K562 (cell line): ENCODE measurements around the gene HCST. TPM values are rescaled to one million over a fixed set of nuclear protein-coding genes. Genes with fewer than 3 reads are reported as not detected.
A peak's percentile ranks its signal among the peaks of the same experiment; 100 is the strongest.

Experiments
- ATAC-seq: fragments of 200-7000 bp; cut with Tn5 transposase; 3 replicates; pipeline ENCODE4 v1.9.1; 2020; ENCODE audit warnings: moderate library complexity
- BruUV-seq: library from RNA; stranded (reverse); fragments of 400-500 nt; replicated peaks from 2 replicates; lab custom pipeline; 2021; lab: Mats Ljungman, UMichigan
- CTCF ChIA-PET: fragments of 300-600 bp; formaldehyde crosslinking; extraction: SDS; loops from one replicate; lab custom pipeline; 2021; ENCODE audit warnings: low intra/inter-chr PET ratio; lab: Yijun Ruan, JAX
- POLR2A ChIA-PET: fragments of 300-600, 350-650 bp; sonication (Branson Sonifier 250); formaldehyde crosslinking; extraction: SDS; loops from one replicate; lab custom pipeline; 2021; ENCODE audit warnings: antibody characterized with exemption, inconsistent platforms; lab: Yijun Ruan, JAX
- DNase-seq, 4 experiments: peaks; one replicate each; pipeline versions ENCODE4 v3.0.0 to v3.0.0-alpha.2; 2011 to 2018; ENCODE audit warnings: low spot score in 3 of 4, mixed read lengths in 3 of 4; ENCODE audit errors: extremely low read depth in 1 of 4
- FAIRE-seq: peaks from 2 replicates; lab custom pipeline; 2011; peaks lifted over from hg19 to GRCh38; lab: Jason Lieb, UNC
- H2AFZ ChIP-seq: 2 replicates; pipeline ENCODE4 v1.6.0; 2011; ENCODE audit warnings: low read depth, low read length, control low read depth, inconsistent platforms
- H3K27ac ChIP-seq: fragments of 200-600 bp; 3 replicates; pipeline ENCODE4 v1.8.0; 2011; ENCODE audit warnings: low read depth, mild to moderate bottlenecking, control low read depth, inconsistent platforms, low read length, moderate library complexity, mixed read lengths; ENCODE audit errors: extremely low read depth
- H3K27me3 ChIP-seq, 2 experiments: fragments of 300-600 bp in 1 of 2; 2 replicates in 1 of 2; 3 replicates in 1 of 2; pipeline versions ENCODE4 v1.6.0 to v1.8.0; 2011; ENCODE audit warnings: inconsistent platforms in 2 of 2, low read length in 2 of 2, mild to moderate bottlenecking in 1 of 2, mixed read lengths in 1 of 2, moderate library complexity in 1 of 2; ENCODE audit not compliant: control insufficient read depth in 2 of 2, insufficient read depth in 2 of 2
- H3K36me3 ChIP-seq: fragments of 300-600 bp; 3 replicates; pipeline ENCODE4 v1.8.0; 2011; ENCODE audit warnings: mild to moderate bottlenecking, low read length, inconsistent platforms; ENCODE audit not compliant: control insufficient read depth, insufficient read depth
- H3K4me1 ChIP-seq, 2 experiments: fragments of 200-600 bp in 1 of 2; replicated peaks in 1 of 2; 2 replicates in 1 of 2; 3 replicates in 1 of 2; pipeline versions ENCODE4 v1.5.1 to v1.8.0; 2011; ENCODE audit warnings: inconsistent platforms in 2 of 2, low read length in 2 of 2, mild to moderate bottlenecking in 1 of 2, mixed read lengths in 1 of 2, moderate library complexity in 1 of 2; ENCODE audit not compliant: control insufficient read depth in 2 of 2, insufficient read depth in 2 of 2
- H3K4me2 ChIP-seq: 2 replicates; pipeline ENCODE4 v1.6.1; 2011; ENCODE audit warnings: low read length, control low read depth, inconsistent platforms, mixed read lengths; ENCODE audit not compliant: insufficient read depth
- H3K4me3 ChIP-seq: fragments of 200-600 bp; sonication (generic), shearing (Covaris generic); 2 replicates; pipeline ENCODE4 v1.5.1; 2016; ENCODE audit warnings: control low read depth, inconsistent platforms
- H3K79me2 ChIP-seq: fragments of 200-600 bp; 3 replicates; pipeline ENCODE4 v1.8.0; 2011; ENCODE audit warnings: low read length, inconsistent platforms; ENCODE audit not compliant: control insufficient read depth, insufficient read depth
- H3K9ac ChIP-seq, 2 experiments: 2 replicates each; pipeline versions ENCODE4 v1.6.0 to v1.6.1; 2011; ENCODE audit warnings: low read depth in 2 of 2, low read length in 2 of 2, control low read depth in 1 of 2, inconsistent platforms in 1 of 2, mild to moderate bottlenecking in 1 of 2, mixed read lengths in 1 of 2; ENCODE audit not compliant: insufficient read depth in 1 of 2
- H3K9me1 ChIP-seq: one replicate; pipeline ENCODE4 v1.6.0; 2011; ENCODE audit warnings: inconsistent platforms, mild to moderate bottlenecking, low read length, moderate library complexity; ENCODE audit not compliant: control insufficient read depth, insufficient read depth
- H3K9me3 ChIP-seq: replicated peaks from 2 replicates; pipeline ENCODE4 v1.5.1; 2011; ENCODE audit warnings: low read depth, low read length, inconsistent platforms; ENCODE audit not compliant: control insufficient read depth, insufficient read depth
- H4K20me1 ChIP-seq: replicated peaks from 2 replicates; pipeline ENCODE4 v1.6.1; 2011; ENCODE audit warnings: low read length, inconsistent platforms, mixed read lengths; ENCODE audit not compliant: control insufficient read depth, insufficient read depth
- CAMTA2 ChIP-seq: fragments of 250-450 bp; sonication (Bioruptor Pico); conservative IDR thresholded peaks from 2 replicates; pipeline ENCODE4 v1.5.1; 2022
- CREM ChIP-seq: IDR thresholded peaks from 2 replicates; pipeline ENCODE4 v1.6.1; 2014; ENCODE audit warnings: antibody characterized with exemption, low read depth
- E2F1 ChIP-seq: sonication (generic); formaldehyde crosslinking; IDR thresholded peaks from 2 replicates; pipeline ENCODE4 v1.8.1; 2023; ENCODE audit warnings: mild to moderate bottlenecking, missing genetic modification reagents, moderate library complexity
- RBFOX2 ChIP-seq: fragments of 200-400 bp; formaldehyde crosslinking; IDR thresholded peaks from 2 replicates; pipeline ENCODE4 v1.6.1; 2017; ENCODE audit warnings: low read depth, mild to moderate bottlenecking, low read length, moderate library complexity
- SMC3 ChIP-seq: conservative IDR thresholded peaks from 2 replicates; pipeline ENCODE4 v1.6.1; 2011; ENCODE audit warnings: low read depth, low read length, improper control_type of control experiment; ENCODE audit not compliant: insufficient read depth
- ZNF324 ChIP-seq: fragments of 250-450 bp; sonication (Bioruptor Pico); IDR thresholded peaks from 2 replicates; pipeline ENCODE4 v1.4.0; 2020; ENCODE audit warnings: mild to moderate bottlenecking
- ZNF764 ChIP-seq: fragments of 250-450 bp; sonication (Bioruptor Pico); IDR thresholded peaks from 2 replicates; pipeline ENCODE4 v1.4.0; 2020; ENCODE audit warnings: low read depth, mild to moderate bottlenecking, moderate library complexity
- WGBS: fragments of 100-300 bp; shearing (Covaris generic); methylation state at CpG from one replicate; pipeline ENCODE4 v1.1.6; 2016; ENCODE audit warnings: low coverage, mixed read lengths; ENCODE audit not compliant: insufficient coverage; ENCODE audit errors: missing lambda C conversion rate; 5-methylcytosine and 5-hydroxymethylcytosine counted together
- in situ Hi-C: fragments of 300-500 bp; cut with MboI; formaldehyde crosslinking; loops from 4 replicates; pipeline ENCODE4 v1.15.0; 2018; ENCODE audit warnings: inconsistent platforms, mixed read lengths
- intact Hi-C: fragments of 100-400 bp; cut with micrococcal nuclease; formaldehyde crosslinking; loops from 2 replicates; pipeline ENCODE4 v1.14.2; 2022
- polyA plus RNA-seq, 8 experiments: library from polyadenylated mRNA; depleted of rRNA in 4 of 8; stranded (reverse) in 5 of 8; unstranded in 3 of 8; fragments of >200 nt; fragmentation: Nextera tagmentation in 2 of 8; fragmentation: Illumina TruSeq in 1 of 8; extraction: Ambion mirVana in 2 of 8; extraction: Trizol in 1 of 8; gene quantifications; 2 replicates each; pipeline versions ENCODE4 v1.2.1 to v1.2.3, GENCODE V29; 2011 to 2014; ENCODE audit warnings: inconsistent platforms in 1 of 8, missing spikeins in 1 of 8
- total RNA-seq, 7 experiments: library from RNA; depleted of rRNA in 6 of 7; stranded (reverse); fragments of >200 nt in 6 of 7; fragmentation: Illumina TruSeq in 2 of 7; extraction: Trizol in 2 of 7; gene quantifications; 2 replicates each; pipeline versions ENCODE4 v1.2.1 to v1.2.3, GENCODE V29; 2011 to 2021; ENCODE audit warnings: low replicate concordance in 1 of 7
- TF ChIP-seq, protein P1 (sequence below): fragments of 450-650 bp; IDR thresholded peaks from 2 replicates; pipeline ENCODE4 v1.6.1; 2014; ENCODE audit warnings: low read depth, mild to moderate bottlenecking, moderate library complexity, borderline replicate concordance

HCST gene
- total and polyA plus RNA-seq, 9 of the 15 experiments (the other 6 are each of a cell fraction or from before 2014, with no cell fraction given), result 0.29 to 1.9 (median 0.95) TPM; not detected in 2

GRCh38 chr19:35895911-35896642 is 6.3 kb upstream of the HCST start:
- intact Hi-C loops, result no loop called here
- WGBS, result 91% methylated on average over 16 of the region's 21 CpGs

More at GRCh38 chr19:35895911-35896642, 6.3 kb upstream of the HCST start:
- TF ChIP-seq CAMTA2 (CRISPR knock-in tag) (no peak), RBFOX2 (peak; percentile 47), CREM (no peak), SMC3 (no peak), ZNF764 (CRISPR knock-in tag) (no peak), ZNF324 (CRISPR knock-in tag) (no peak), E2F1 (CRISPR knock-in tag) (no peak)
- TF ChIP-seq, protein P1, sequence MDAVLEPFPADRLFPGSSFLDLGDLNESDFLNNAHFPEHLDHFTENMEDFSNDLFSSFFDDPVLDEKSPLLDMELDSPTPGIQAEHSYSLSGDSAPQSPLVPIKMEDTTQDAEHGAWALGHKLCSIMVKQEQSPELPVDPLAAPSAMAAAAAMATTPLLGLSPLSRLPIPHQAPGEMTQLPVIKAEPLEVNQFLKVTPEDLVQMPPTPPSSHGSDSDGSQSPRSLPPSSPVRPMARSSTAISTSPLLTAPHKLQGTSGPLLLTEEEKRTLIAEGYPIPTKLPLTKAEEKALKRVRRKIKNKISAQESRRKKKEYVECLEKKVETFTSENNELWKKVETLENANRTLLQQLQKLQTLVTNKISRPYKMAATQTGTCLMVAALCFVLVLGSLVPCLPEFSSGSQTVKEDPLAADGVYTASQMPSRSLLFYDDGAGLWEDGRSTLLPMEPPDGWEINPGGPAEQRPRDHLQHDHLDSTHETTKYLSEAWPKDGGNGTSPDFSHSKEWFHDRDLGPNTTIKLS, result no peak
- TF ChIP-seq, all 486 proteins: peak for 1
- no peak overlapping the region for H3K27ac ChIP-seq
- ChIA-PET POLR2A (interaction anchor here (0.6 to 1.4 kb wide), 2 partner anchors 16 to 385 kb away, joined by 3 to 5 read pairs; no protein-coding TSS in a partner anchor), CTCF (no interaction called here)
- in situ Hi-C loops, result no loop called here
- H2AFZ ChIP-seq, result no peak overlapping the region
- H3K36me3 ChIP-seq, result peaks cover 39% of the 10 kb centered on the region; the same call in 2 of the 3 replicates
- H3K4me3 ChIP-seq, result no peak overlapping the region
- no peak overlapping the region for H3K4me2 ChIP-seq
- H4K20me1 ChIP-seq, result no peaks in the 10 kb centered on the region
- no peaks in the 10 kb centered on the region for H3K27me3 ChIP-seq
- ATAC-seq (no peak), FAIRE-seq (no peak), DNase-seq (no peak)
- no TSS peak for BruUV-seq
- H3K9me1 ChIP-seq, result no peaks in the 10 kb centered on the region
- no peaks in the 10 kb centered on the region for H3K9me3 ChIP-seq
- H3K9ac ChIP-seq, result peak overlapping the region in 1 of 2 experiments; percentile 43; a peak in 2 of 4 replicates
- peaks cover 19% of the 10 kb centered on the region; the same call in 2 of the 3 replicates for H3K79me2 ChIP-seq
- H3K4me1 ChIP-seq, result peaks cover 0 to 29% of the 10 kb centered on the region in 2 experiments; a peak in 2 of 5 replicates
